GM03348 (cell line): ENCODE measurements around the gene STARD9.

Experiments
- DNase-seq: peaks from one replicate; pipeline ENCODE4 v3.0.0; 2012; ENCODE audit warnings: low spot score

The STARD9 gene

GRCh38 chr15:42694398-42694797 lies 119.0 kb downstream of the STARD9 start:
- DNase-seq: no peak

- DNase-seq: no peak
Measured at GRCh38 chr15:42695527-42696071, 120.2 kb downstream of the STARD9 start.

DNA sequence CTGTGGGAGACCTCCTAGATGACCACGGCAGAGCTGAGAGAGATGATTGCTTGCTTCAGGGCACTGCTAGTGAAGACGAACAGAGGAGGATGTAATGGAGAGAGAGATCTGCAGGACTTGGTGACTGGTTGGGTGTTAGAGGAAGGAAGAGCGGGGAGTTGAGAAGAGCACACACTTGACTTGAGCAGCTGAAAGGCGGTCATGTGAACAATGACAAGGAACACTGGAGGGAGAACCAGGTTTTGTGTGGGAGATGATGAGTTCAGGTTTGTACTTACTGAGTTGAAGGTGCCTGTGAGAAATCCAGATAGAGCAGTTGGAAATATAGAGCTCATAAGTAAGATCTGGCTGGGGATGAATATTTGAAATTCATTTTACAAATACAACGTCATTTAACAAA lies 121.2 kb downstream of the STARD9 start:
- DNase-seq: no peak

DNA sequence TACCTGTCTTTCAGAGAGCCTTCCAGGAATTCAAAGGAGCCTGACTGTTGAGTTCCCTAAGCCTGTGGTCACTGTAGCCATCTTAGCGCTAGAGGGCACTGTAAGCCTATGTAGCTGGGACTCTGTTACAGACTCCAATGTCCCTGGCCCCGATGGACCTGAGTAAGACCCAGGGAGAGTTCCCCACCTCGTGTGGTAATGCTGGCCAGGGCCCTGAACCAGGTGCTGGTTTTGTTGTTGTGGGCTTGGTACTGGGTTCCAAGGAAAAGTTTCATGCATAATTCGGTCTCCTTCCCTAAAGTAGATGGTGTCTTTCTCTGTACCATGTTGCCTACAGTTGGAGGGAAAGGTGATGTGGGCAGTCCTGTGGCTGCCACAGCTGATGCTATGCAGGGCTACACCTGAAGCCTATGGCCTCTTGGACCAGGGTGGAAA lies 129.1 kb downstream of the STARD9 start:
- DNase-seq: peak; percentile 81

- DNase-seq: no peak
Measured at GRCh38 chr15:42705336-42705735, 129.9 kb downstream of the STARD9 start.

- DNase-seq: no peak
Measured at GRCh38 chr15:42707068-42707467, 131.7 kb downstream of the STARD9 start.

GRCh38 chr15:42707873-42708544 lies 132.6 kb downstream of the STARD9 start:
- DNase-seq: no peak

- DNase-seq: no peak
Measured at GRCh38 chr15:42710662-42711061, 135.3 kb downstream of the STARD9 start.

- no peak for DNase-seq
Measured at GRCh38 chr15:42711746-42712145, 136.3 kb downstream of the STARD9 start.

DNA sequence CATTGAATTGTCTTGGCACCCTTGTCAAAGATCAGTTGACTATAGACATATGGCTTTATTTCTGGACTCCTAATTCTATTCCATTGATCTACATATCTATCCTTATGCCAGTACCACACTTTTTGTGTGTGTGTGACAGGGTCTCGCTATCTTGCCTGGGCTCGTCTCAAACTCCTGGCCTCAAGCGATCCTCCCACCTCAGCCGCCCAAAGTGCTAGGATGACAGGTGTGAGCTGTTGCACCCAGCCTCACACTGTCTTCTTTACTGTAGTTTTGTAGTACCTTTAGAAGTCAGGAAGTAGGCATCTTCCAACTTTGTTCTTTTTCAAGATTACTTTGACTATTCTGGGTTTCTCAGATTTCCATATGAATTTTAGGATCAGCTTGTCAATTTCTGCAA lies 137.2 kb downstream of the STARD9 start:
- no peak for DNase-seq

- DNase-seq: no peak
Measured at GRCh38 chr15:42716125-42716524, 140.7 kb downstream of the STARD9 start.

- DNase-seq: no peak
Measured at GRCh38 chr15:42716626-42717025, 141.2 kb downstream of the STARD9 start.

GRCh38 chr15:42719043-42719442 lies 143.6 kb downstream of the STARD9 start:
- no peak for DNase-seq

GRCh38 chr15:42720071-42720470 lies 144.7 kb downstream of the STARD9 start:
- no peak for DNase-seq

DNA sequence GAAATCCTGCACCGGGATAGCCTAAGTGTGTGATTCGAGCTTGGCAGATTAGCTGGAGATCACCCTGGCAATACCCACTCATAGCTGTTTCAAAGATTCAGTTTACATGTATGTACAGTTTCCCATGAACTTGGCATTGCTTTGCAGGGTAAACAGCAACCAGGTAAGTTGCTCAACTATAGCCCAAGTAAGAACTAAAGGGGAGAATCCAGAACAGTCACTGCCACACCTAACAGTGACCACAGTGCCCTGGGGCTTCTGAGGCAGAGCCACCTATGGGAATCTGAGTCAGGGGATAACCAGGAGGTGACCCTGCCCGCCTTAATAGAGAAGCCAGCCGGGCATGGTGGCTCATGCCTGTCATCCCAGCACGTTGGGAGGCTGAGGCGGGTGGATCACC lies 145.6 kb downstream of the STARD9 start:
- DNase-seq: no peak

- no peak for DNase-seq
Measured at GRCh38 chr15:42721916-42722315, 146.5 kb downstream of the STARD9 start.

DNA sequence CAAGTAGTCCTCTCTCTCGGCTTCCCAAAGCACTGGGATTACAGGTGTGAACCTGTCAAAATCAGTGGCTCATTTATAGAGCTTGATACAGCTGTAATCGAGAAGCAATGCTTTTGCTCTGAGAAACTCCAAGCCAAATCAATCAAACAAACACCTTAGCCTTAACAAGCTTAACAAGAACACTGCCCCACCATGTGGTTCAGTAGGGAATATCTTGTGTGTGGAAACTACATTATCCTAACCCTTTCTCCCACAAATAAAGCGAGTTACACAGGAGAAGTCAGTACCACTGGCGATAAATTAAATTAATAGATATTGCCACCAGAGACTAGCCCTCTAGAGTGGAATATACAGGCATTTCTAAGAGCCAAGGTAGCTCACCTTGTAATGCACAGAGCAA lies 147.7 kb downstream of the STARD9 start:
- no peak for DNase-seq

GRCh38 chr15:42724276-42724675 lies 148.9 kb downstream of the STARD9 start:
- no peak for DNase-seq

DNA sequence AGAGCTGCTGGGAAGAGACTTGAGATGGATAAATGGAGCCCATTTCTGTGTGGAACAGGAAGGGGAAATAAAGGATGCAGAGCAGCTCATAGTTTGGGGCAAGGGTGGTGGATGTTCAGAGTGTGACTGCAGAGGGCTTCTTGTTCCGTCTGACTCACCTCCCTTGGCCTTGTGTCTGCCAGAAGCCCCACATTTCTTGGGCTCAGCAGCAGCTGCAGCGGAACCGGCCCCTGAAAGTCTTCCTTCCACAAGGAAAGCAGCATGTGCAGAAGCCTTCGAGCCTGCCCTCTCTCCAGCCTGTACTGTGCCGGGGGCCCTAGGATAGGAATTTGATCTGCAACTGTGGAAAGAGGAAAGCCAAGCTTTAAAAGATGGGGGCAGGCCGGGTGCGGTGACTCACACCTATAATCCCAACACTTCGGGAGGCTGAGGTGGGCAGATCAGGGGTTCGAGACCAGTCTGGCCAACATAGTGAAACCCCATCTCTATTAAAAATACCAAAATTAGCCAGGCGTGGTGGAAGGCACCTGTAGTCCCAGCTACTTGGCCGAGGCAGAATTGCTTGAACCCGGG lies 150.0 kb downstream of the STARD9 start:
- DNase-seq: no peak

- DNase-seq: no peak
Measured at GRCh38 chr15:42726114-42726513, 150.7 kb downstream of the STARD9 start.

DNA sequence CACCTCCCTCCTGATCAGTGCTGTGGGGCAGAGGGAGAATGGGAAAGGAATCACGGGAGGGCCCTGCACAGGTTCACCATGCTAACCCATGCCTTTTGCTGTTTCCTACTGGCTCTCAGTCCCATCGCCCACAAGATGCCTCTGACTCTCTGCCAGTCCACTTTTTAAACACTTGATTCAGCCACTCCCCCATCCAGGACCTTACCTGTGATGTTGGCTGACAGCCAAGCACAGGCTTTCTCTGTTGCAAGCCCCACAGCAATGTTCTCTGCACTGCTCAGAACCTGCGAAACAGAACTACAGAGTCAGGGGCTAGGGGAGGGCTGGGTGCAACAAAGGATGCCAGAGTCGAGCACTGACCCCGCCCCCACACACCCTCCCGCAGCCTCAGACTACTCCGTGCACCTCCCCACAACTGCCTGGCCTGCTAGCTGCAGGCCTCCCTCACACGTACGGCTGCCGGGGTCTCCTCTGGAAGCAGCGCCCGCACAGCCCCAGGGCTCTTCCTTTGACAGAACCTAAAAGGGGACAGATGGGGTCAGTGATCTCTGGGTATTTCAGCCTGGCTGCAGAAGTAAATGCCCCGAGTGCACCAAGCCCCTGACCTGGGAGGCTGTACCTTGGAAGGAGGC lies 152.5 kb downstream of the STARD9 start:
- DNase-seq: no peak

DNA sequence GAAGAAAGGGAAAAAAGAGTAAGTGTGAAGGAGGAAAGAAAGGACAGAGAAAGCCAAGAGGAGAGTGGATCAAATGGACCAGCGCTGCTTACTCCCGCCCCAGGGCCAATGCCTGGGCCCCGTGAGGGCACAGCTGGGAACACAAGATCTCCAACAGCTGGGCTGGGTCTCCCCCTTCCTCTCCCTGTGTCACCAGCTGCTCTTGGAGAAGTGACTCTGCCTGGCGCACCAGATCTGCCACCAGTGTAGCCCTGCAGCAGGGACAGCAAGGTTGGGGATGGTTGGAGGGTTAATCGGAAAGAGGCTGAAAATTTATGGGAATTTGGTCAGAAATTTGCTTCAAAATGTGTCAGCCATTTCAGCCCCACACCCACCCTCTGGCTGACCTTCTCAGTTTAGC lies 153.2 kb downstream of the STARD9 start:
- DNase-seq: no peak

GRCh38 chr15:42728972-42729371 lies 153.6 kb downstream of the STARD9 start:
- no peak for DNase-seq
